Ovary (tissue), 9 donors: Measurements from ENCODE around the gene VPS13A. TPM values are rescaled to one million over a fixed set of nuclear protein-coding genes. Genes with fewer than 3 reads are reported as not detected.
"Not testable (repeated sequence)": the region's sequence is repeated elsewhere in the genome, so short reads cannot be mapped to it uniquely, and the experiment has no call there.

Experiments
- DNase-seq, 5 donors: peaks; one replicate each; pipeline ENCODE4 v3.0.0-alpha.2; 2019 to 2020
- H3K27ac ChIP-seq, 2 donors: fragments of 200-600 bp; one replicate each; pipeline versions ENCODE4 v1.5.1 to v1.8.0; 2019 to 2022
- H3K27me3 ChIP-seq: fragments of 200-600 bp; one replicate; pipeline ENCODE4 v1.8.0; 2022
- H3K36me3 ChIP-seq: fragments of 200-600 bp; sonication (generic); one replicate; pipeline ENCODE4 v1.5.1; 2019
- H3K4me1 ChIP-seq: one replicate; pipeline ENCODE4 v1.8.1; 2013; ENCODE audit warnings: mild to moderate bottlenecking, moderate library complexity; ENCODE audit not compliant: insufficient read depth
- H3K4me3 ChIP-seq: fragments of 200-600 bp; sonication (generic); one replicate; pipeline ENCODE4 v1.5.1; 2017
- H3K9me3 ChIP-seq, 2 donors: fragments of 200-600 bp in 1 of 2; sonication (generic) in 1 of 2; one replicate each; pipeline versions ENCODE4 v1.5.1 to v1.8.1; 2013 to 2019; ENCODE audit warnings: mild to moderate bottlenecking in 1 of 2, moderate library complexity in 1 of 2
- EP300 ChIP-seq: sonication (generic); formaldehyde crosslinking; IDR thresholded peaks from one replicate; pipeline ENCODE4 v1.6.1; 2017; ENCODE audit warnings: antibody characterized with exemption
- POLR2A ChIP-seq: fragments of 450-650 bp; IDR thresholded peaks from one replicate; pipeline ENCODE4 v1.6.1; 2017; ENCODE audit warnings: antibody characterized with exemption, mild to moderate bottlenecking, moderate library complexity
- WGBS, 3 donors: extraction: QIAGEN DNeasy Blood & Tissue Kit in 1 of 3; methylation state at CpG; one replicate each; pipeline versions ENCODE4 v1.1.5 to v1.1.7; 2013 to 2017; 5-methylcytosine and 5-hydroxymethylcytosine counted together
- intact Hi-C, 4 donors: fragments of 100-400 bp; cut with DNase I; formaldehyde crosslinking; loops; one replicate each; pipeline versions ENCODE4 v1.11.0 to v1.15.1; 2022 to 2023
- polyA plus RNA-seq, 2 donors: library from polyadenylated mRNA; stranded (reverse); fragments of 200-250 nt in 1 of 2; fragments of 350-450 nt in 1 of 2; fragmentation: Illumina TruSeq in 1 of 2; extraction: RNeasy Lipid Tissue Mini Kit (QIAGEN cat#74804) in 1 of 2; gene quantifications; one replicate each; pipeline ENCODE4 v1.2.3, GENCODE V29; 2013 to 2014
- total RNA-seq, 7 donors: library from RNA; depleted of rRNA in 2 of 7; stranded (reverse); fragments of >200 nt in 2 of 7; fragmentation: NEBNext Ultra II Directional in 3 of 7; extraction: Animal tissue kit (Norgen Biotek cat#: 25700) in 3 of 7; gene quantifications; one replicate each; pipeline versions ENCODE4 v1.1.0 to v1.2.4, GENCODE V29; 2016 to 2023
- TF ChIP-seq, protein P1 (sequence below), 3 donors: fragments of 450-650 bp in 2 of 3; fragments of 200-600 bp in 1 of 3; IDR thresholded peaks; one replicate each; pipeline versions ENCODE4 v1.5.1 to v1.8.0; 2016 to 2022; ENCODE audit warnings: antibody characterized with exemption in 3 of 3, mild to moderate bottlenecking in 1 of 3
- donor health status: DM: no; HTN: no; CAD: no; lungs with moderate emphysema.
- donor health status: DM: no; HTN: no; CAD: no.
- donor health status: Bipolar disorder and iron deficiency.
- donor health status: DM: yes; HTN: yes; CAD: no.
- donor health status: DM: no; HTN: no; CAD: no.
- donor health status: DM: yes; HTN: yes; CAD: no.

VPS13A gene
- total and polyA plus RNA-seq, 9 donors = 3.5 to 46.6 (median 13.5) TPM

DNA sequence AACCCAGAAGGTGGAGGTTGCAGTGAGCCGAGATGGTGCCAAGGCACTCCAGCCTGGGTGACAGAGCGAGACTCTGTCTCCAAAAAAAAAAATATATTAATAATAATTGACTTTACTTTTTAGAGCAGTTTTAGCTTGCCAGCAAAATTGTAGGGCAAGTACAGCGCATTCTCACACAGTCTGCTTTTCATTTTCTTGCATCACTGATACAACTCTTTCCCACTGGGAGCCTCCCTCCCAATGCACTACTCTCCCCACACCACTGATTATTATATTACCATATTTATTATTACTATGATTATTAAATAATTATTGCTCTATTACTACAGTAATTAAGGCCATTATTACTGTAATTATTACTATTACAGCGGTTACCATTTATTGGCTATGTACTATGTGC lies 257.9 kb downstream of the VPS13A start:
- Histone ChIP-seq H3K4me3 (no peak overlapping the region), H3K4me1 (peaks cover 3% of the 10 kb centered on the region), H3K36me3 (no peaks in the 10 kb centered on the region), H3K27me3 (no peaks in the 10 kb centered on the region), H3K27ac (no peak overlapping the region), H3K9me3 (no peaks in the 10 kb centered on the region)
- TF ChIP-seq, protein P1, sequence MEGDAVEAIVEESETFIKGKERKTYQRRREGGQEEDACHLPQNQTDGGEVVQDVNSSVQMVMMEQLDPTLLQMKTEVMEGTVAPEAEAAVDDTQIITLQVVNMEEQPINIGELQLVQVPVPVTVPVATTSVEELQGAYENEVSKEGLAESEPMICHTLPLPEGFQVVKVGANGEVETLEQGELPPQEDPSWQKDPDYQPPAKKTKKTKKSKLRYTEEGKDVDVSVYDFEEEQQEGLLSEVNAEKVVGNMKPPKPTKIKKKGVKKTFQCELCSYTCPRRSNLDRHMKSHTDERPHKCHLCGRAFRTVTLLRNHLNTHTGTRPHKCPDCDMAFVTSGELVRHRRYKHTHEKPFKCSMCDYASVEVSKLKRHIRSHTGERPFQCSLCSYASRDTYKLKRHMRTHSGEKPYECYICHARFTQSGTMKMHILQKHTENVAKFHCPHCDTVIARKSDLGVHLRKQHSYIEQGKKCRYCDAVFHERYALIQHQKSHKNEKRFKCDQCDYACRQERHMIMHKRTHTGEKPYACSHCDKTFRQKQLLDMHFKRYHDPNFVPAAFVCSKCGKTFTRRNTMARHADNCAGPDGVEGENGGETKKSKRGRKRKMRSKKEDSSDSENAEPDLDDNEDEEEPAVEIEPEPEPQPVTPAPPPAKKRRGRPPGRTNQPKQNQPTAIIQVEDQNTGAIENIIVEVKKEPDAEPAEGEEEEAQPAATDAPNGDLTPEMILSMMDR (IDR thresholded peaks at IDR 0.05) = no peak
- no peak for TF ChIP-seq EP300
- no peak for DNase-seq
- WGBS, 3 donors = 77 to 96% (median 92%) methylated on average over 4 of the region's 4 CpGs
- intact Hi-C loops = loop anchor here in 2 of 4 donors (10.0 kb wide), 2 partner anchors 320 to 600 kb away; partner anchors contain the start of gene GNAQ (in 1 of the 2)

DNA sequence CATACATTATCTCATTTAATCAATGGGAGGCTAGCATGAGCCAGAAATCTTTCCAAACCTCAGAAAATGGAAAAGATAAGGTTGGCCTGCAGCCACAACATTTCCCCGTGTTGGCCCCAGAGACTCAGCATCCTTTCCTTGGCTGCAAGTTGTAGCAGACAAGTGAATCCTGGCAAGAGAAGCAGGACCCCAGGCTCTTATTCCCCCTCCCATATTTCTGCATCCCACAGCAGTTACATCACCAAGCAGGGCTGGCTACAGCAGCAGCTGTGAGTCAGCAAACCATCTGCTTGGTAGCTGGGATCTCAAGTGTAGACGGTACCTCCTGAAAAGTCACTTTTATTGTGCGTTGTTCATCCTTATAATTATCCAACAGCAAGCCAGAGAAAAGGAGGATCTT lies 258.4 kb downstream of the VPS13A start:
- Histone ChIP-seq H3K9me3 (no peaks in the 10 kb centered on the region), H3K4me3 (no peak overlapping the region), H3K27me3 (no peaks in the 10 kb centered on the region), H3K4me1 (peaks cover 3% of the 10 kb centered on the region), H3K36me3 (no peaks in the 10 kb centered on the region), H3K27ac (no peak overlapping the region)
- intact Hi-C loops = loop anchor here in 2 of 4 donors (10.0 kb wide), 2 partner anchors 319 to 599 kb away; partner anchors contain the start of gene GNAQ (in 1 of the 2)
- no peak for TF ChIP-seq POLR2A
- TF ChIP-seq, protein P1 (IDR thresholded peaks at IDR 0.05) = no peak
- no peak for TF ChIP-seq EP300
- no peak for DNase-seq
- 50 to 64% (median 53%) methylated on average over 3 of the region's 3 CpGs for WGBS, 3 donors

- intact Hi-C loops = loop anchor here in 2 of 4 donors (10.0 kb wide), 2 partner anchors 316 to 596 kb away; partner anchors contain the start of gene GNAQ (in 1 of the 2)
- Histone ChIP-seq H3K27me3 (no peaks in the 10 kb centered on the region), H3K36me3 (no peaks in the 10 kb centered on the region), H3K4me3 (no peak overlapping the region), H3K9me3 (no peaks in the 10 kb centered on the region), H3K4me1 (peaks cover 3% of the 10 kb centered on the region), H3K27ac (no peak overlapping the region)
- TF ChIP-seq, protein P1 (IDR thresholded peaks at IDR 0.05) = no peak
- TF ChIP-seq EP300 = no peak
- no peak for TF ChIP-seq POLR2A
- DNase-seq = no peak
- WGBS, 3 donors = 74 to 84% (median 83%) methylated on average over 3 of the region's 3 CpGs
Observed at GRCh38 chr9:77438653-77439052, 261.3 kb downstream of the VPS13A start.

- Histone ChIP-seq H3K36me3 (no peaks in the 10 kb centered on the region), H3K9me3 (no peaks in the 10 kb centered on the region), H3K4me3 (no peak overlapping the region), H3K4me1 (peaks cover 3% of the 10 kb centered on the region), H3K27ac (no peak overlapping the region), H3K27me3 (no peaks in the 10 kb centered on the region)
- no peak for DNase-seq
- TF ChIP-seq, protein P1 (IDR thresholded peaks at IDR 0.05) = no peak
- TF ChIP-seq POLR2A (no peak), EP300 (no peak)
- 10 to 28% (median 12%) methylated on average over 10 of the region's 10 CpGs for WGBS, 3 donors
- intact Hi-C loops = no loop called here
Observed at GRCh38 chr9:77440057-77440456, 262.7 kb downstream of the VPS13A start.

DNA sequence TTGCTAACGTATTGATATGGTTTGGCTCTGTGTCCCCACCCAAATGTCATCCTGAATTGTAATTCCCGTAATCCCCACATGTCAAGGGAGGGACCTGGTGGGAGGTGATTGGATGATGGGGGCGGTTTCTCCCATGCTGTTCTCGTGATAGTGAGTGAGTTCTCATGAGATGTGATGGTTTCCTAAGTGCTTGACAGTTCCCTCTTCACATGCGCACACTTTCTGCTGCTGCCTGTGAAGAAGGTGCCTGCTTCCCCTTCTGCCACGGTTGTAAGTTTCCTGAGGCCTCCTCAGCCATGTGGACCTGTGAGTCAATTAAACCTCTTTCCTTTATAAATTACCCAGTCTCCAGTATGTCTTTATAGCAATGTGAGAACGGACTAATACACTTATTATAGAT lies 263.8 kb downstream of the VPS13A start:
- H3K9me3 ChIP-seq, H3K4me3 ChIP-seq, intact Hi-C loops, H3K4me1 ChIP-seq, H3K36me3 ChIP-seq, DNase-seq, H3K27me3 ChIP-seq, H3K27ac ChIP-seq: not testable (repeated sequence)
- 69 to 85% (median 74%) methylated on average over 7 of the region's 7 CpGs for WGBS, 3 donors
